Measurements from ENCODE around the gene WDR70.

WDR70 gene

DNA sequence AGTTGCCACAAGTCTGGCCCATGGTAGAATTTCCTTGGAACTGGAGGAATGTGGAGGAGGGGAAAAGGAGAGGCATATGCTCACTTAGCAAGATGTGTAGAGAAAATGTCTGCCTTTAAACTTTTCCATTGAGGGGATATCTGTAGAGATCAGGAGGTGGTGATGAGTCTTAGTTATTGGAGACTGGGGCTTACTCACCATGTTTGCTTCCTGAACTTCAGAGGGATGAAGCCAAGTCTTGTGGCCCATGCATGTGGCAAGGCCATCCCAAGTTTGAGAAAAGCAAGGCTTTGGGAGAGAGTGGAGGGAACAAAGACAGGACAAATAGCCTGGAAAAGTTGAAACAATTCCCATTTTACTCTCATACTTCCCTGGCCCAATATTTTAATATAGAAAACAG, 336.2 kb downstream of the WDR70 start:
- no peak for DNase-seq
- intact Hi-C loops (cut with DNase I) = no loop called here

DNA sequence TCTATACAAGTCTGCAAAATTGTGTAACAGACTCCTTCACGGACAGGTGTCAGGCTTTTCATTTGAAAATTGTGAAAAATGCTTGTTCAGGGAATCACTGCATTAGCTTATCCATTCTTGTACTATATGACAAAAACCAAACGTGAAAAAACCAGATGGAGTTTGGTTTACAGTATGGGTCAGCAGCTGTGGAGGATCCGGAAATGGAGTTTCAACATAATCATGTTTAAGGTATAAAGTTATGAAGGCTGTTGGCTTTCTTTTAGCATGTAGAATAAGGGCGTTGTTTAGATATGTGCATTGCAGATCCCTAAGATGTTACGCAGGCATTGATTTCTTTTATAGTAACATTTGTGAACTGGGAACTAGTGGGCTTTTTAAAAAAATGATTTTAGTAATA, 336.9 kb downstream of the WDR70 start:
- intact Hi-C loops (cut with DNase I) = no loop called here

DNA sequence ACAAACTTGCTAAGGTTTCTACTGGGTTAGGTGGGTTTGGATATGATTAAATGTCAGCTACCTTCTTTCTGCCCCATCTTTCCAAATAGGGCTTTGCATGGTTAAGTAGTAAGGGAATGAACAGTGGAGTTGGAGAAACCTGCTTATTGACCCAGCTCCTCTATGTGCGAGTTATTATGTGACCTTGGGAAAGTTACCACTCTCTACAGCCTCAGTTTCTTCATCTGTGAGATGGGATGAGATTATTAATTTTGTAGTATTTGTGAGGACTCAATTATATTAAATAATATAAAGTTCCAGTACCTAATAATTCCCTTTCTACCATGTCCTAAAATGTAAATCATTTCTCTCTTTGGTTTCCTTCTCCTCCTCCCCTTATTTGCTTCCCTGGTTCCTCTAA, 337.3 kb downstream of the WDR70 start:
- intact Hi-C loops (cut with DNase I) = no loop called here
- no peak for DNase-seq

More for the DNA sequence above, 336.9 kb downstream of the WDR70 start:
- no peak for DNase-seq

DNA sequence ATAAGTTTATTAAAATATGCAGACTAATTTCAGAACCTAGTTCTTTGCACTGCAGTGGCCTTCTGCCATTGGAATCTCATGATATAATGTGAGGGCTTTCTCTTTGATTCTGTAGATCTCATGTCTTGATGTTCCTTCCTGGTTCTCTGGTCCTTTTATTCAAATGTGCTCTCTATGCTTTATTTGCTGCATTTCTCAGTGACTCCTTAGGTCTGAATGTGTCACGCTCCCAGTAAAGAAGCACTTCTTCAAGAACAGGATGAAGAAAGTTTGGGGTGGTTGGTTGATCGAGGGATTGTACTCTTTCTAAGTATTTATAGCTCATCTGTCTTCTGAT, 338.1 kb downstream of the WDR70 start:
- intact Hi-C loops (cut with DNase I) = no loop called here
- DNase-seq = no peak

DNA sequence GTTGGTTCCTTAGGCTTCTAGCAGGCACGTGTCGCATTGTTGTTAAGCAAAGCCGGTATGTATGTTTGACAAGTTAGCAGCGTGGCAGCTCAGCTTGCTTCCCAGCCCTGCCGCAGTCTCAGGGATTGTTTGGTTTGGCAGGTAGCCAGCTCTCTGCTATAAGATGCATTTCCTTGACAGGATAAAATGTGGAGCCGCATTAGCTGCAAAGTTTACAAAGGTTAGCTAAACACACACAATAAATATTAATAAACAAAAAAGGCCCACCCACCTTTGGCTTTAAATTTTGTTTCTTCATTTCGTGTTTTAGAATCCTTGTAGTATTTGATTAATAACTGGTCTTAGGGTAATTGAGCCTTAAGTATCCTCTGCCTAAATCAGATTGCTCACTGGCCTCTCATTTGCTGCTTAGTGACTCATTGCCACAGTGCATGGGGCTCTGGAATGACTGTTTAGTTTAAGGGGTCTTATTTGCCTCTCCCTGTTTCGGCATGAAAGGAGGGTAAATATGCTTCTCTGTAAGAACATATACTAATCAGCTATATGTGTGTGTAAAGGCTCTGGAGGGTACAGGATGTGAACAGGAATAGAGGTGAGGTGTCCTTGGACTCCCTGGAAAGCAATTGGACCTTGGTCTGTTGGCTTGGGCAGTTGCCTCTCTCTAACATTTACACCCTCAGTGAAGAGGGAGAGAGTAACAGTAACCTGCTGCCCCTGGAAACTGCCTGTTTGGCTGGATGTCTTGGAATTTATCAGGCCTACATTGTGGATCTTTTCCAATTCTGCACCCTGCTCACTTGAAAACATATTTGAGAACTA, 338.7 kb downstream of the WDR70 start:
- no peak for DNase-seq
- intact Hi-C loops (cut with DNase I) = no loop called here

DNA sequence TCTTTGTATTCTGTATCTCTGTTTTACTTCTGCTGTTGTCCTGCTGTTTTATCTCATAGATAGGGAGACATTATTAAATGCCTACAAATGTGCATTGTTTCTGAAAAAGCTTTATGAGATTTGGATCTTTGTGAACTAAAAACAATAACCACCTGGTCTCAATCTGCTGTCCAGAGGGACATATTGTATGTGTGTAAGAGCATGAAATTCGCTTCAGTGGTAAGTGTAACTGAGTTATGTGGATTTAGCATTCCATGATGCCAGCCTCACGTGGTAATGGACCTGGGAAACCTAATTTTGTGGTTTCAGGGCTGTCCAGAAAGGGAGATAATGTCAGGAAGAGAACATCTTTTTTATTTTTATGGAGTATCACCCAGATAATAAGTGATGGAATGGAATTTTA, 341.4 kb downstream of the WDR70 start:
- no peak for DNase-seq
- intact Hi-C loops (cut with DNase I) = loop anchor here (5.0 kb wide), 1 partner anchor 112 kb away; no protein-coding TSS in a partner anchor

DNA sequence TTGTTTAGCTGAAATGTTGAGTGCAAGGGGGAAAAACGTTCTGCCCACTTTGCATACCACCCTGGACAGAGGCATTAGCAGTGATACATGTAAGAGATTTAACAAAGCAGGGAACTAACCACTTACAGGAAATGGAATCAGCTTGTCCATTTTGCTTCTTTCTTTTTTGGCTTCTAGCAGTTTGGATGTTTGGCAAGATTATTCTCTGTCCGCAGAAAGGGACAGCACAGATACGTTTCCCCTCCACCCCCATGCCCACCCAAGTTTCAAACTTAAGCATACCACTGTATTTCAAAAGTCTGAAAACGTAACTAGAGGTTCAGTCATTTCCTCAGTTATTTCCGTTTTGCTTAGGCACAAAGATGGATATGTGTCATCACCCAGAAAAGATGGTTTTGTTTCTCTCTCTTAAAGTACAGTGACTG, 342.3 kb downstream of the WDR70 start:
- DNase-seq = no peak
- intact Hi-C loops (cut with DNase I) = loop anchor here (5.0 kb wide), 1 partner anchor 111 kb away; no protein-coding TSS in a partner anchor

DNA sequence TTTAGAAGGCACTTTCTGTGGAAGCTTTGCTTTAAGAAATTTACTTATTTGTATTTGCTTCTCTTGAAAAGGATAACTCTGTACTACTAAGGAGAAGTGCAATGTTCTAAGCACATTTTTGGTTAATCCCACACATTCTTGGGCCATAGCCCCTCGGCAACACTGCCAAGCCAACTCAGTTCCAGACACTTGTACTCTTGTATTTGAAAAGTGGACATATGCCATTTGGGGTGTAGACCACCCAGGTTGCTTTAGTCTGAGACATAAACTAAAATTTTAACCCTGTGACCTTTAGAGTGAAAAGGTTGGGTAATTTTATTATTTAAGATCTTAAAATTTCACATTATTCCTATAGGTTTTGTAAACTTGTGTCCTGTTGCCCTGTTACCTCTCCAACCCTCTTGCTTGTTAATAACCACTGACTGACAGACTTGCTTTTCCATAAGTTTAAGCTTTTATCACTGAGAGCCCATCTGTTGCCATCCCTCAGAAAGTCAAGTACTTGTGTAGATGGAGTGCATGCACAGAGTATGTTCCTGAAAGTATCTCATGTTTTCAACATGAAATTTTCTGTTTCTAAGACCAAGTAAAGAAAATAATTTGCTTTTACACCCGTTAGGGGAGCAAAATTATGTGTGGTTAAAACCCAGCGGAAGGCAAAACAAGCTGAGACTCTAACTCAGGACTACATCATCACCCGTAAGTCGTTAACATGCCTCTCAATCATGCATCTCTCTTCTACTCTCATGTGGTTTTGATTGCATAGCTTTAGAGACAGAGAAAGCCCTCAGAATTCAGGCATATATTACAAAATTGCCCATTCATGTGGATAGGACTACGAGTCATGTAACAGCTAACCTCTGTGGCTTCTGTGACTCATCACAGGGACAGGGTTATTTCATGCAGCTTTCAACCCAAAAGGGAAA, 343.4 kb downstream of the WDR70 start:
- DNase-seq = no peak
- intact Hi-C loops (cut with DNase I) = loop anchor here (5.0 kb wide), 1 partner anchor 110 kb away; no protein-coding TSS in a partner anchor

DNA sequence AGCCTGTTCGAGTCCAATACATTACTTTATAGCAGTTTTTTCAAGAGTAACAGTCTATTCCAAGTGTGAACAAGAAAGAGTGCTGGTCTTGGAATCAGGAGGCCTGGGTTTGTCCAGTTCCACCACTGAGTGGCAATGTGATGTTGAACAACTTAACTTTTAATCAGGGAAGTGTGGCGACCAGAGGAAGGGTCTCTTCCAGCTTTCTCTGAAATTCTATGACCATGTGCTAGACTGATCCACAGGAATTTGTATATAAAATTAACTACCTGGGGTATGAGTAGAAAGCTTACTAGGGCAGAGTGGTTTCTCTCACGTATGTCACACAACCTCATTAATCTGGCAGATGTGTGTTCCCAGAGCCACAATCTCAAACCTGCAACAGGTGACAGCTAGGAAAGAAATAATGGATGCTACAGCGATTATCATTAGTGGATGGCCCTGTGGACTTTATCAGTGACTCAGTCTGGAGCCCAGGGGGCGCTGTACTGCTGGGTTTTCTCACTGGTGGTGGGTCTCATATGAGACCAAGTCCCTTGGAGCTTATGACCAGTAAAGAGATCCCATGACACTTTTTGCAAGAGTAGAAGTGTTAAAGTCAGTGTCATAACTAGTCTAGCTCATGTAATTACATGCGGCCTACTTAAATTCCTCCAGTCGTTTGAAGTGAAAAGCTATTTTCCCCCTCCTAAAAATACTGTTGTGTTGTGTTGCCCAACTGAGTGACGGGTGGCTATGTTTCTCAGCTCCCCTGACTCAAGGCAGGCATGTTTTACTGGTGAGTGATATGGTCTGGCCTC, 344.2 kb downstream of the WDR70 start:
- intact Hi-C loops (cut with DNase I) = loop anchor here (5.0 kb wide), 1 partner anchor 109 kb away; no protein-coding TSS in a partner anchor
- DNase-seq = peak in 9 of 10 donors; percentile 16 to 89 (median 61)

DNA sequence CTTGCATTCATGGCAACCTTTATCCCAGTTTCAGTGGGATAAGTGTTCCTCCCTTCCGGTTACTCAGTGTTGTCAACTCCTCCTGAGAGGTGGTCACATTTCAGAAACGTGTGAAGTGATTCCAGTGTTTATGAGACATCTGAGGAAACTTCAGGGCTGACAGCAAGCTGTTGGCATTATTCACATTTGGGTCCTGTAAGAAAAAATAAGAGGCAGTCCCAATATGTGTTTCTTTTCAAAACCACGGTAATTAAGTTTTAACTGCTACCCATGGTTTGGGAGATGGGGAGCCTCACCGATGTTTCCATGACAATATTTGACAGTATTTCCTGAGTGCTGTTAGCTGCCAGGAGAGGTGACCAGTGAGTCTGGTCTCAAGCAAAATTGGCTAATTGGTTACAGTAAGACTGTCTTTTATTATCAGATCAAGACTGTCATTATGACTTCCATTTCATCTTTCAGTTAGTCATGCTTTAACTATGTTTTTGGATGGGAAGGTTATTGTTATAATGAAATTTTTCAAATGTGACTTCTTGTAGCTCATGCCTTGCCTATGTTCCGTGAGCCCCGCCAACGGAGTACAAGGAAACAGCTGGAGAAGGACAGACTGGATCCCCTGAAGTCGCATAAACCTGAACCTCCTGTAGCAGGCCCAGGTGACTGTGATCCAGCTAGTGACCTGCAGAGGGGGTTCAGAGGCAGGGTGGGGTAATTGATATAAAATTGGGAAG, 345.4 kb downstream of the WDR70 start:
- DNase-seq = no peak
- intact Hi-C loops (cut with DNase I) = loop anchor here (5.0 kb wide), 1 partner anchor 108 kb away; no protein-coding TSS in a partner anchor

DNA sequence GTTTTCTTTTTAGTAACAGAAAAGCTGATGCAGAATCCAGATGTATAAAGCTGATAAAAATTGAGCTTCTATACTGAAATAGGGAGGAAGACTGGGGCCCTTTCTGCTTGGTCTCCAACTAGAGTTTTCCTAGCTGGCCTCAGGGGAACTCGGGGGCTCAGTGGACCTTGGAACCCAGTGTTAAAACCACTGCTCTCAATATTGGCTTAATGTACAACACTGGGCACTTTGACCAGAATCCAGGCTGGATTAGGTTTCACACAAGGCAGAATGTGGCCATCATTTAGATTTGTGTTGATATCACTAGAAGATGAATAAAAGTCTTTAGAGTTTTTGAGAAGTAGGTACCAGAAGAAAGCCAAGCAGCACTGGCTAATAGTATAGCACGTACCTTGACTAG, 346.1 kb downstream of the WDR70 start:
- no peak for DNase-seq
- intact Hi-C loops (cut with DNase I) = no loop called here

DNA sequence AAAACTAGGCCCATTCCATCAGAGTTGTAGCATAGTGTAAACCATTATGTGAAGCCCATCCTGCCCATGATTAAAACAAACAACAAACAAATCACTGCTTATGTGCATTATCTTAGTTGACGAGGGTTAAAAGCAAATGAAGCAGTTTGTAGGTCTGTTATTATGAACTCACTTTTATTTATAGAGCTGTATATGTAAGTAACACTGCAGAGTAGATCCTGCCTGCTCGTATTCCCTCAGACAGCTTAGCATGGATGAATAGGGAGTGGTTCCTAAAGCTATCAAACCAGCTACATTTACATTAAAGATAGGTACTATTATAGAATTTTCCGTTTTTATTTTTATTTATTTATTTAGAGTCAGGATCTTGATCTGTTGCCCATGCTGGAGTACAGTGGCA, 348.1 kb downstream of the WDR70 start:
- intact Hi-C loops (cut with DNase I) = no loop called here
- DNase-seq = no peak

DNA sequence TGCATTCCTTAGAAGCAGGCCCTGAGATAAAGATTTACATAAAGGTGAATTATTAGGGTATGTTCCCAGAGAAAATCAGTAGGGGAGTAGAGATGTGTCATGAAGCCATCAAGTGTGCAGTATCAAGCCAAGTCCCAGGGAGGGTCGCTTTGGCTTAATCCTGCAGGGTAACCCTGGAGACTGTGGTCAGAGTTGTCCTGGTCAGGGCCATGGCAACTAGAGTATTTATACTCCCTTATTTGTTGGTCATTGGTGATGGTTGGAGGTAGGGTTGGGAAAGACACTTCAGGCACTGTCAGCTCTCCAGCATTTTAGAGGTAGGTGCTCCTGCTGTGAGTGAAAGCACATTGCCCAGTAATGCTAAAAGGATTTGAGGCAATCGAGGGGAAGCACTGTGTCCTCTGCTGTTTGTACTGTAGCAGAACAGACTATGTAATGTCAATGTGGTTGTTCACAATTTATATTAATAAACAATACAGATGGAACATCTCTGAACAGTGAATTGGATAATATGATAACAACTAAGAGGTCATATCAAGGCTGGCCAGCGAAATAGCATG, 351.9 kb downstream of the WDR70 start:
- no peak for DNase-seq
- intact Hi-C loops (cut with DNase I) = no loop called here

DNA sequence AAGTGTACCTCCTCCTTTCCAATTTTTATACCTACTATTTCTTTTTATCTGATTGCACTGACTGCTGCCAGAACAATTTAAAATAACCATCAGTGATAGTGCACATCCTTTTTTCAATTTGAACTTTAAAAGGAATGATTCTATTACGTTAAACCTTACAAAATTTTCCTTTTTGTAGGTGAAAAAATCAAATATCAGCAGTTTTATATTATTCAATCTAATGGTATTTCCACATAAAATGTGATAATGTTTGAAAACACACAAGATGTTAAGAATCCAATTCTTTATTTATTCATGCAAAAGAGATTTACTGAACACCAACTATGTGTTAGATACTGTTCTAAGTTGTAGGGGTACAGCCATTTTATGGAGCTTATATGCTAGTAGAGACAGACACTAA, 355.0 kb downstream of the WDR70 start:
- no peak for DNase-seq
- intact Hi-C loops (cut with DNase I) = no loop called here

DNA sequence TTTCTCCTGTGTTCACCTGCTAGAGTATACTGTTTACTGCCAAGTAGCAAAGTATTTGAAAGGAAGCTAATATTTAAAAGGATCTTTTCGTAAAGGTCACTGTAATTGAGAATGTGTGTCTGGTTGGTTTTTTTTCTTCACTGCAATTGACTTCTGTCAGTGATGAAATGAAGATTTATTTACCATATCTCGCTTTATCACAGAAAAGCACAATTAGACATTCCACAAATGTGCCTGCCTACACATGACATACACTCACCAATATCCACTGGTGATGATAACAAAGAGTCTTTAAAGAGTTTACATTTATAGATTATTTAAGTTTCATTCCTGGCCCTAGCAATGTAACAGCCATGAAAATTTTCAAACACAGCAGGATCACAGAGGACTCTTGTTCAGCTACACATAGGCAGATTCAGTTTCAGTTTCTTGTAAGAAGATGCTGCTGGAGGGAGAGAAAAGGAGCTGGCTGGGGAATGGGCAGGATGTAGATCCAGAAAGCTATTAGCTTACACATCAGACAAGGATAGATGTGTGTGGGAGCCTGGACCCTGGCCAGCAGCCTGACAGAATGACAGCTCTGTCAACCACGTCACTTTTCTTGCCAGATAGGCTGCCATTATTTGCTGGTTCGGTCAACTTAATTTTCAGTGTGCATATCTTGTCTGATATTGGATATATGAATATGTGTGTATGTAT, 356.7 kb downstream of the WDR70 start:
- intact Hi-C loops (cut with DNase I) = no loop called here
- DNase-seq = peak; percentile 22 to 95 (median 70)

DNA sequence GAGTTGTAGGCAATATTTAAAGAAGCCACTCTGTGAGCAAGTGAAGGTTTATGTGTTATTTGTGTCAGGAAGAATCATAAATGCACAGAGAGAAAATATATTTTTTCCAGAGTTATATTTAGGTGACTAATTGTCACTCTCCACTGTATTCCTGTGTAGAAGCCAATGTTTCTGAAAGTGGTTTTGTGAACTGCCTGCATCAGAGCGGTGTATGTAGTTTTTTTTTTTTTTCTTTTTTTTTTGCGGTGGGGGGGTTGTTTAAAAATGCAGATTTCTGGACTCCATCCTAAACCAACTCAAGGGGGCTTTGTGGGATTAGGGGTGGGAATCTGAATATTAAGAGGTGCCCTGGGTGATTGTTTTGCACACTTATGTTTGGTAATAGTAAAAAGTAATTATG, 357.3 kb downstream of the WDR70 start:
- intact Hi-C loops (cut with DNase I) = no loop called here
- DNase-seq = no peak

DNA sequence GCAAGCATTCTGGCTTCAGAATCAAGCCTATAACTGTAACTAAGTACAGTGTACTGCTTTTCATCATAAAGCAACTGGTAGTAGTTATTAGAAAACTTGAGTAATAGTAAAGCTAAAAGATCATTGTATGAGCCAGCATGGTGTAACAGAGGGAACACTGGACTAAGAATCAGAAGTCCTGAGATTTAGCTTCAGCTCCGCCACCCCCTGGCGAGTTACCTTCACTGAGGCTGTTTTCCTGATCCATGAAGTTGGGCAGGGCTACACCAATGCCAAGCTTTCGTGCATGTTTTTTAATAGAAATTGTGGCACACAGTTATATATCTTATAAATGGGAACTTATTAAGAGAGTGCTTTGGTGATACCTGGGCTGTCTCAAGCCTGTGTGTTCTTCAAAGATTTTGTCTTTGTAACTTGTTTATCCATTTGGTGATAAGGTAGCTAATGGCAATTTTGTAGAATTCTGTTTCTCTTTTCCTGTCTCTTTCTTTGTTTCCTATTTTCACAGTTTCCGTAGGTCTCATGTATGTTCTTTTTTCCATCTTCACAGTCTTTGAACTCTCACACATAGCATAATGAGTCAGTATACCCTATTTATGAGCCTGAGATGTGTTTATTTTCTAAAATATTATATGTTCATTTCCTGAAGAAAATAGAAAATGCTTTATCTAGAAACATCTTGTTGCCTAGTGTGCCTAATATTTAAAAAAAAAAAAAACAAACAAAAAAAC, 358.4 kb downstream of the WDR70 start:
- intact Hi-C loops (cut with DNase I) = no loop called here
- no peak for DNase-seq

DNA sequence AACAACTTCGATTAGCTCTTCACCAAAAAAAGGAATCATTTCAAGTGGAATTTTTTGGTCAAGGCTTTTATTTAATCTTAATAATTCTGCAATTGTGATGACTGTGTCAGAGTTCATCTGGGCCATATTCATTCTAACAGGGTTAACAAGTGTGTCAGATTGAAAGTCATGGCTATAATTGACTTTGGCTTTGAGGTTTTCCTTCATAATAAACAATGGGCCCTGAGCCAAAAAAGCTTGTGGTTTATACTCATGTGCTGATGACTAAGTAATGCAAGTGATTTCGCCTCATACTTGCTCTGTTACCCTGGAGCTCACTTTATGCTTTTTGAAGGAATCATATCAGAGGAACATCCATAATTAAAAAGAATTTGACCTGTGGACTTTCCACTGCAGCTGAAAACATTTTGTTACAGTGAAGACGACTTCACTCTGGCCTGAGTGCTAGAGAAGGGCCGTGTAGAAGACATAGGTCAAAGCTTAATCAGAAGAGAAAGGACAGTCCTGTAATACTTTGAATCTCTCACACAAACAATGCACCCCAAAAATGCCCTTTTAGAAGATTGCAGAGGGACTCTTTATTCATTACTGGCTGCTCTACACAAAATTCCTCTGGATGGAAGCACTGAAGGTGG, 359.1 kb downstream of the WDR70 start:
- intact Hi-C loops (cut with DNase I) = no loop called here
- no peak for DNase-seq

Data from posterior cingulate gyrus (tissue), 11 donors.